Fibroblast of mammary gland (primary cell): ENCODE measurements around the gene SMARCC2.

Source experiments
- DNase-seq: peaks from one replicate; pipeline ENCODE4 v3.0.0-alpha.2; 2010; ENCODE audit warnings: low read depth
- H3K4me3 ChIP-seq: 2 replicates; pipeline ENCODE4 v1.5.1; 2011; ENCODE audit warnings: low read depth, mild to moderate bottlenecking, low read length, moderate library complexity; ENCODE audit not compliant: control insufficient read depth
- CTCF ChIP-seq: conservative IDR thresholded peaks from 2 replicates; pipeline ENCODE4 v1.5.1; 2011; ENCODE audit warnings: low read depth, low read length, inconsistent platforms; ENCODE audit not compliant: control insufficient read depth, insufficient read depth

Gene SMARCC2

GRCh38 chr12:56213878-56214277 is 24.6 kb upstream of the SMARCC2 start:
- TF ChIP-seq CTCF, result no peak
- no peak for DNase-seq
- no peak overlapping the region for H3K4me3 ChIP-seq

GRCh38 chr12:56212361-56212760 is 23.1 kb upstream of the SMARCC2 start:
- TF ChIP-seq CTCF, result no peak
- no peak for DNase-seq
- H3K4me3 ChIP-seq, result no peak overlapping the region

DNA sequence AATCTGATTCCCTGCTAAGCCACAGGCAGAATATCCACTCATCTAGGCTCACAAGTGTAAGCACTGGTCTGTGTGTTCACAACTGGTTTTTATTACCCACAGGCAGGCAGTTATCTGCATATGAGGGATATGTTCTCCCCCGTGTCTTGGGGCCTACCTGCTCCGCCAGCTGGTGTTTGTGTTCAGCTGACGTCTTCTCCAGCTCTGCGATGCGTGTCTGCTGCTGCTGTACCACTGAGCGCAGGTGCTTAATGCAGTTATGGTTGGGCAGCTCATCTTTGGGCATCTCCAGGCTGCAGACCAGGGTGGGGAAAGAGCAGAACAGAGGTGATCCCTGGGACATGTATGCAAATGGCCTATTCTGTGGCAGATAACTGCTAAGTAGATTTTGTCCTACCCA is 18.7 kb upstream of the SMARCC2 start:
- no peak for DNase-seq
- no peak overlapping the region for H3K4me3 ChIP-seq
- TF ChIP-seq CTCF, result no peak

DNA sequence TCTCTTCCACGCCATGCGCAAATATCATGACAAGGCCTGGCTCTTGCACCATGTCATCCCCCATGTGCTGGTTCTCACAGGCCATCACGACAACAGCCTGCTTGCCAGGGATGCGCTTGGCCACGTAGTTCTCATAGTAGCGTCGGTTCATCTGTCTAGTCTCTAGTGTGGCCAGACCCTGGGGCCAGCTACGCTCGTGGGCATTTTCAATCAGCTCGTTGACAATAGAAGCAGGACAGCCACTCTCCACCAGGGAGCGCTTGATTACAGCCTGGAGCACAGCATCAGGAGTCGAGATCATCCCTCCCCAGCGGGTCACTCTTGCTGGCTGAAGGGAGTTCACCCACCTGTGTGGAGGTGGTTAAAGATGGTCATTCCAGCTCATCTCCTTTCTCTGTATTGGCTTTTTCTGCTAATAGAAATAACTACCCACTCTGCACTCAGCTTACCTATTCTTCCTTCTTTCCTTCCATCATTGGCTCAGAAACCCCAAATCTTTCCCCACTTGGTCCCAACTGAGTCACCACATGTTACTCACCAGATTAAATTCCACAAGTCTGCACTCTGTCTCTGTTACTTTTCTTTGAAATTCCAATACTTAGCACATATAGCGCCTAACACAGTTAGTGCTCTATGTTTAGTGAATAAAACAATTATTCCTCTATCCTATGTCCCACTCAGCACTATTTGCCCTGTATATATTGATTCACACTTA is 17.3 kb upstream of the SMARCC2 start:
- peak; percentile 77 for TF ChIP-seq CTCF

DNA sequence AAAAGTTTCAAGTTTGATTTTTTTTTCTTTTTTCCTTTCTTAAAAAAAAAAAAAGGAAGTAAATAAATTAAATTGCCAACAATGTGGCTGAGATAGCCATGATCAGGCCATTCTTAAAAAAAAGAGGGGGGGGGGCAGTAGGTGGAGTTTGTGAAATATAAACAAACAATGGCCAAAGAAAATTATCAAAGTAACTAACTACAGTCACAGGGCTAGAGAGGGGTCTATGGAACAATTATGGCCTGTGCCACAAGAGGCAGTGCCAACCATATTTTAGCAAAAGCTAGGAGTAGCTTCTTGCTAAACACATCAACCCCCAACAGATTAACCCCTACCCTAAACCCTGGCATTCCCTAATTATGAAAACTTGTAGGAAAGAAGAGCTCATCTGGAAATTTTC is 16.2 kb upstream of the SMARCC2 start:
- no peak overlapping the region for H3K4me3 ChIP-seq
- no peak for DNase-seq

More for the DNA sequence above, 17.3 kb upstream of the SMARCC2 start:
- DNase-seq, result peak; percentile 69
- H3K4me3 ChIP-seq, result no peak overlapping the region

GRCh38 chr12:56204275-56204674 is 15.0 kb upstream of the SMARCC2 start:
- no peak overlapping the region for H3K4me3 ChIP-seq

More for the DNA sequence above, 16.2 kb upstream of the SMARCC2 start:
- no peak for TF ChIP-seq CTCF

More at GRCh38 chr12:56204275-56204674, 15.0 kb upstream of the SMARCC2 start:
- no peak for DNase-seq
- no peak for TF ChIP-seq CTCF
